PC-3 (cell line): Measurements from ENCODE around the gene ARL3. TPM values are rescaled to one million over a fixed set of nuclear protein-coding genes. Genes with fewer than 3 reads are reported as not detected.

Experiments
- ATAC-seq: fragments of 200-7000 bp; cut with Tn5 transposase; 2 replicates; pipeline ENCODE4 v1.9.1; 2020; ENCODE audit warnings: mild to moderate bottlenecking, moderate library complexity
- BruUV-seq: library from RNA; stranded (reverse); fragments of 400-500 nt; replicated peaks from 2 replicates; lab custom pipeline; 2021; lab: Mats Ljungman, UMichigan
- CTCF ChIA-PET: fragments of 300-600 bp; sonication (Branson Sonifier 250); formaldehyde crosslinking; loops from one replicate; lab custom pipeline; 2022; ENCODE audit warnings: antibody characterized with exemption; lab: Charles Lee
- POLR2A ChIA-PET: fragments of 300-600 bp; sonication (Branson Sonifier 250); formaldehyde crosslinking; loops from one replicate; lab custom pipeline; 2022; ENCODE audit warnings: antibody characterized with exemption; ENCODE audit not compliant: unreplicated experiment; lab: Charles Lee
- DNase-seq: peaks from one replicate; pipeline ENCODE4 v3.0.0-alpha.2; 2015
- H2AFZ ChIP-seq: fragments of 300-600 bp; sonication (generic); 2 replicates; pipeline ENCODE4 v1.6.0; 2016; ENCODE audit warnings: antibody characterized with exemption, low read length
- H3F3A ChIP-seq: fragments of 300-600 bp; sonication (generic); one replicate; pipeline ENCODE4 v1.6.0; 2017; ENCODE audit warnings: antibody characterized with exemption, low read length, control low read depth, mild to moderate bottlenecking; ENCODE audit not compliant: unreplicated experiment
- H3K27ac ChIP-seq: fragments of 300-600 bp; sonication (generic); 2 replicates; pipeline ENCODE4 v1.5.1; 2016; ENCODE audit warnings: mild to moderate bottlenecking, low read length
- H3K27me3 ChIP-seq: fragments of 300-600 bp; sonication (generic); 2 replicates; pipeline ENCODE4 v1.6.1; 2016; ENCODE audit warnings: low read length, mixed read lengths
- H3K36me3 ChIP-seq: fragments of 300-600 bp; sonication (generic); 2 replicates; pipeline ENCODE4 v1.6.1; 2016; ENCODE audit warnings: low read depth, mixed run types, low read length, mixed read lengths
- H3K4me1 ChIP-seq: fragments of 300-600 bp; sonication (generic); 2 replicates; pipeline ENCODE4 v1.5.1; 2016; ENCODE audit warnings: low read length; ENCODE audit not compliant: insufficient read depth
- H3K4me2 ChIP-seq: fragments of 300-600 bp; sonication (generic); 2 replicates; pipeline ENCODE4 v1.6.0; 2016; ENCODE audit warnings: low read length
- H3K4me3 ChIP-seq: fragments of 300-600 bp; sonication (generic); 2 replicates; pipeline ENCODE4 v1.5.1; 2016; ENCODE audit warnings: mild to moderate bottlenecking, low read length, mixed read lengths
- H3K79me2 ChIP-seq: fragments of 300-600 bp; sonication (generic); 2 replicates; pipeline ENCODE4 v1.6.1; 2017; ENCODE audit warnings: low read length, mixed read lengths
- H3K9ac ChIP-seq: fragments of 300-600 bp; sonication (generic); 2 replicates; pipeline ENCODE4 v1.6.0; 2016; ENCODE audit warnings: mild to moderate bottlenecking, low read length
- H3K9me2 ChIP-seq: fragments of 300-600 bp; sonication (generic); replicated peaks from 2 replicates; pipeline ENCODE4 v1.6.1; 2016; ENCODE audit warnings: mixed run types, low read length, mixed read lengths
- H3K9me3 ChIP-seq: fragments of 300-600 bp; sonication (generic); 2 replicates; pipeline ENCODE4 v1.6.1; 2016; ENCODE audit warnings: low read length, mixed read lengths
- H4K20me1 ChIP-seq: fragments of 300-600 bp; sonication (generic); 2 replicates; pipeline ENCODE4 v1.6.1; 2016; ENCODE audit warnings: low read length, mixed read lengths
- EZH2 ChIP-seq: fragments of 300-600 bp; sonication (generic); IDR thresholded peaks from one replicate; pipeline ENCODE4 v1.6.1; 2017; ENCODE audit warnings: antibody characterized with exemption, mild to moderate bottlenecking, low read length; ENCODE audit not compliant: unreplicated experiment
- EZH2phosphoT487 ChIP-seq: fragments of 300-600 bp; sonication (generic); IDR thresholded peaks from 2 replicates; pipeline ENCODE4 v1.6.1; 2018; ENCODE audit warnings: mild to moderate bottlenecking, antibody characterized with exemption, low read length, borderline replicate concordance
- intact Hi-C: fragments of 100-400 bp; cut with micrococcal nuclease; formaldehyde crosslinking; loops from 2 replicates; pipeline ENCODE4 v1.9.0; 2023
- total RNA-seq: library from RNA; depleted of rRNA; stranded (reverse); fragments of >200 nt; gene quantifications from 2 replicates; pipeline ENCODE4 v1.2.3, GENCODE V29; 2014
- TF ChIP-seq, protein P1 (sequence below): fragments of 300-600 bp; sonication (generic); conservative IDR thresholded peaks from 2 replicates; pipeline ENCODE4 v1.5.1; 2017; ENCODE audit warnings: antibody characterized with exemption, low read depth, mild to moderate bottlenecking, low read length

The ARL3 gene
- total RNA-seq, 1 experiment from 2014 or later: 2.8 TPM

DNA sequence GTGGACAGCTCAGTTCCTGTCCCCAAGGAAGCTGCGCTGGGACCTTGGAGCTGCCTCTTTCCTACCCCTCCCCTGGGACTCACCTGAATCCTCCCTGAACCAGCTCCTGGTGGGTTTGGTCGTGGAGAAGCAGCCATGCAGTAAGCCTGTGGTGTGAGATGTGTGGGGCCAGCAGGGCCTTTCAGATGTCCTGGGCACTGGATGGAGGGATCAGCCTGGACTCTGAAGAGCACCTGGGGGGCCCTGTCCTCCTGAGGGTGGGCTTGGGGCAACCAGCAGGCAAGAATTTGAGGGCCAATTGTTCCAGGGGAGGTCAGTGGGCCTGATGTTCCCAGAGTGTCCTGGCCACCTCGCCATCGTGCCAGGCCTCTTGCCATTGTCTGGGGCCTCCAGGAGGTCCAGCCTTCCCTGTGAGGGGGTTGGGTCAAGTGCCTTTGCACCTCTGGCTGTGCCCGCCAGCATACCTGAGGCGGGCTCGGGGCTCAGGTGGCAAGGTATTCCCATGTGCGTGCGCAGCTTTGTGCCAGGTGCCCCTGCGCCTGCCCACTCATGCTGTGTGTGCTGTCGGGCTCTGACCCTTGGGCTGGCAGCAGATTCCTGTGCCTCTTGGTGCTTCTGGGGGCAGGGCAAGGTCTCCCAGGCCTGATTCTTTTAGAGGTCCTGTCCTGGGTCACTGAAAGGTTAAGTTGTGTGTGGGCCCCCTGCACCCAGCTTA, 62.6 kb downstream of the ARL3 start:
- Histone ChIP-seq H2AFZ (no peak overlapping the region), H3K9me3 (no peaks in the 10 kb centered on the region), H3K4me1 (peaks cover 7% of the 10 kb centered on the region), H3K4me3 (no peak overlapping the region), H3K36me3 (no peaks in the 10 kb centered on the region; the same call in 1 of the 2 replicates), H3K27me3 (no peaks in the 10 kb centered on the region), H3K79me2 (peaks cover 71% of the 10 kb centered on the region), H3K27ac (no peak overlapping the region), H4K20me1 (peaks cover 24% of the 10 kb centered on the region; the same call in 1 of the 2 replicates), H3K4me2 (no peak overlapping the region), H3K9ac (no peak overlapping the region), H3K9me2 (no peaks in the 10 kb centered on the region), H3F3A (no peaks in the 10 kb centered on the region)
- ChIA-PET POLR2A (no interaction called here), CTCF (no interaction called here)
- no TSS peak for BruUV-seq
- no peak for ATAC-seq
- DNase-seq: no peak
- intact Hi-C loops: no loop called here
- TF ChIP-seq EZH2phosphoT487 (no peak), EZH2 (no peak)
- TF ChIP-seq, protein P1, sequence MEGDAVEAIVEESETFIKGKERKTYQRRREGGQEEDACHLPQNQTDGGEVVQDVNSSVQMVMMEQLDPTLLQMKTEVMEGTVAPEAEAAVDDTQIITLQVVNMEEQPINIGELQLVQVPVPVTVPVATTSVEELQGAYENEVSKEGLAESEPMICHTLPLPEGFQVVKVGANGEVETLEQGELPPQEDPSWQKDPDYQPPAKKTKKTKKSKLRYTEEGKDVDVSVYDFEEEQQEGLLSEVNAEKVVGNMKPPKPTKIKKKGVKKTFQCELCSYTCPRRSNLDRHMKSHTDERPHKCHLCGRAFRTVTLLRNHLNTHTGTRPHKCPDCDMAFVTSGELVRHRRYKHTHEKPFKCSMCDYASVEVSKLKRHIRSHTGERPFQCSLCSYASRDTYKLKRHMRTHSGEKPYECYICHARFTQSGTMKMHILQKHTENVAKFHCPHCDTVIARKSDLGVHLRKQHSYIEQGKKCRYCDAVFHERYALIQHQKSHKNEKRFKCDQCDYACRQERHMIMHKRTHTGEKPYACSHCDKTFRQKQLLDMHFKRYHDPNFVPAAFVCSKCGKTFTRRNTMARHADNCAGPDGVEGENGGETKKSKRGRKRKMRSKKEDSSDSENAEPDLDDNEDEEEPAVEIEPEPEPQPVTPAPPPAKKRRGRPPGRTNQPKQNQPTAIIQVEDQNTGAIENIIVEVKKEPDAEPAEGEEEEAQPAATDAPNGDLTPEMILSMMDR: no peak

DNA sequence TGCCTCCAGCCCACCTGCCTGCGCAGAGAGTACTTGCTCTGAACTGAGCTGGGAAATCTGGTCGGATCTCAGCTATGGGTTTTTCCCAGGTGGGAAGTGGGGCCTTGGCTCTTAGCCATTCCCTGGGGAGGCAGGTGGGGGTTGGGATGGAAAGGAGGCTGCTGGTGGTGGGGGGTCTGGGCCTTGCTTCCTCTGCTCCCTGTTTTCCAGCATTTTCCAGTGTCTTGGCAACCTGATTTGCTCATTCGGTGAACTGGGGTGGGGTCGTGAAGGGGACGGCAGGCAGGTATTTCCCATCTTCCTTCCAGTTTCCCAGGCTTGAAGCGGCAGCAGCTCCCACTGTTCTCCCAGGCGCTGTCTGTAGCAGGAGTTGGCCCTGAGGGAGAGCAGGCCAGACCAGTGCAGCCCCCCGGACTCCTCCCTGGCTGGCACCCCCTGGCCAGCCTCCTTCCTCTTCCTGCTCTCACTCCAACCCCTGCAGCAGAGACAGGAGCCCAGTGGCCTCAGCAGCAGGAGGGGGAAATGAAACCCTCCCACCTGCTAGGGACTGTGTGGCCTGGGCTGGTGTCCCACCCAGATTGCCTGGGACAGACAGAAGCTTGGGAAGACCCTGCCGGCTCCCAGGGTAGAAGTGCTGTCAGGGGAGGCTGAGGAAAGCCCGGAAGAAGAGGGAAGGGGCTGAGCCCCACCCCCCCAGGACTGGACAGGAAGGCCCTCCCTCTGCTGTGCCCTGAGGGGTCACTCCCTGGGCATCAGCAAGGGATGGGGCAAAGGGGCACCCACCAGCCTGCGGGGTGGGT, 63.3 kb downstream of the ARL3 start:
- Histone ChIP-seq H3K9ac (no peak overlapping the region), H4K20me1 (peaks cover 24% of the 10 kb centered on the region; the same call in 1 of the 2 replicates), H3K27ac (no peak overlapping the region), H2AFZ (no peak overlapping the region), H3K36me3 (no peaks in the 10 kb centered on the region; the same call in 1 of the 2 replicates), H3K9me2 (no peaks in the 10 kb centered on the region), H3K4me3 (no peak overlapping the region), H3K4me2 (no peak overlapping the region), H3K27me3 (no peaks in the 10 kb centered on the region), H3K79me2 (peaks cover 73% of the 10 kb centered on the region), H3K4me1 (peaks cover 7% of the 10 kb centered on the region), H3K9me3 (no peaks in the 10 kb centered on the region), H3F3A (no peaks in the 10 kb centered on the region)
- intact Hi-C loops: no loop called here
- no peak for ATAC-seq
- ChIA-PET POLR2A (interaction anchor here (0.6 kb wide), 1 partner anchor 9 kb away, joined by 4 read pairs; no protein-coding TSS in a partner anchor), CTCF (no interaction called here)
- DNase-seq: no peak
- BruUV-seq: no TSS peak
- TF ChIP-seq EZH2phosphoT487: no peak
- TF ChIP-seq, protein P1: no peak
- no peak for TF ChIP-seq EZH2
